Measurements from ENCODE around the gene CTNNBL1.

GRCh38 chr20:37688093-37688492 is 5.7 kb upstream of the CTNNBL1 start:
- TF ChIP-seq GATA3 (IDR thresholded peaks at IDR 0.05; ENCODE audit: low read depth, low read length) (no peak), GATA2 (IDR thresholded peaks at IDR 0.05; ENCODE audit: low read depth, low read length) (no peak)
